ENCODE measurements around the gene ATP1A4.

- TF ChIP-seq CTCF (conservative IDR thresholded peaks at IDR 0.05; ENCODE audit: low read depth, low read length) (no peak), EZH2 (IDR thresholded peaks at IDR 0.05; ENCODE audit: borderline replicate concordance, low read depth, low read length, poor library complexity, severe bottlenecking) (no peak)
Observed at GRCh38 chr1:160161965-160162705, 10.7 kb downstream of the ATP1A4 start.

Data from A673 (cell line).